GM23248 (cell line): ENCODE measurements around the gene LPO. TPM values are rescaled to one million over a fixed set of nuclear protein-coding genes. Genes with fewer than 3 reads are reported as not detected.
A peak's percentile ranks its signal among the peaks of the same experiment; 100 is the strongest.

Experiments
- DNase-seq: peaks from one replicate; pipeline ENCODE4 v3.0.0-alpha.2; 2015
- H2AFZ ChIP-seq: fragments of 200-600 bp; sonication (generic); 2 replicates; pipeline ENCODE4 v1.6.1; 2016; ENCODE audit warnings: antibody characterized with exemption
- H3F3A ChIP-seq: fragments of 200-600 bp; sonication (generic); 2 replicates; pipeline ENCODE4 v1.6.1; 2016; ENCODE audit warnings: mild to moderate bottlenecking, antibody characterized with exemption, mixed run types; ENCODE audit not compliant: insufficient read depth
- H3K27ac ChIP-seq: fragments of 200-600 bp; sonication (generic); 2 replicates; pipeline ENCODE4 v1.5.1; 2016; ENCODE audit warnings: mild to moderate bottlenecking
- H3K27me3 ChIP-seq: fragments of 200-600 bp; sonication (generic); replicated peaks from 2 replicates; pipeline ENCODE4 v1.6.1; 2016; ENCODE audit warnings: mild to moderate bottlenecking; ENCODE audit not compliant: insufficient read depth
- H3K36me3 ChIP-seq: fragments of 200-600 bp; sonication (generic); 2 replicates; pipeline ENCODE4 v1.6.1; 2016; ENCODE audit warnings: low read depth, mild to moderate bottlenecking
- H3K4me1 ChIP-seq: fragments of 200-600 bp; sonication (generic); 2 replicates; pipeline ENCODE4 v1.6.1; 2016; ENCODE audit warnings: mild to moderate bottlenecking; ENCODE audit not compliant: insufficient read depth
- H3K4me2 ChIP-seq: fragments of 200-600 bp; sonication (generic); one replicate; pipeline ENCODE4 v1.6.1; 2016; ENCODE audit warnings: mild to moderate bottlenecking; ENCODE audit not compliant: unreplicated experiment
- H3K4me3 ChIP-seq: fragments of 200-600 bp; sonication (generic); 2 replicates; pipeline ENCODE4 v1.5.1; 2016; ENCODE audit warnings: mild to moderate bottlenecking
- H3K79me2 ChIP-seq: fragments of 200-600 bp; sonication (generic); 2 replicates; pipeline ENCODE4 v1.6.1; 2016; ENCODE audit warnings: mild to moderate bottlenecking; ENCODE audit not compliant: insufficient read depth
- H3K9ac ChIP-seq: fragments of 200-600 bp; sonication (generic); 2 replicates; pipeline ENCODE4 v1.6.1; 2016; ENCODE audit warnings: mild to moderate bottlenecking
- H3K9me2 ChIP-seq: fragments of 200-600 bp; sonication (generic); 2 replicates; pipeline ENCODE4 v1.6.1; 2016; ENCODE audit warnings: mixed run types, mild to moderate bottlenecking, moderate library complexity; ENCODE audit not compliant: insufficient read depth
- H3K9me3 ChIP-seq: fragments of 200-600 bp; sonication (generic); one replicate; pipeline ENCODE4 v1.6.1; 2017; ENCODE audit warnings: low read depth
- H4K20me1 ChIP-seq: fragments of 200-600 bp; sonication (generic); 2 replicates; pipeline ENCODE4 v1.6.0; 2016; ENCODE audit not compliant: insufficient read depth
- EZH2 ChIP-seq: fragments of 200-600 bp; sonication (generic); IDR thresholded peaks from 2 replicates; pipeline ENCODE4 v1.6.1; 2018; ENCODE audit warnings: antibody characterized with exemption, mild to moderate bottlenecking; ENCODE audit not compliant: insufficient read depth, poor library complexity, severe bottlenecking
- EZH2phosphoT487 ChIP-seq: fragments of 200-600 bp; sonication (generic); IDR thresholded peaks from 2 replicates; pipeline ENCODE4 v1.6.1; 2018; ENCODE audit warnings: antibody characterized with exemption, moderate library complexity, mild to moderate bottlenecking, low read depth; ENCODE audit not compliant: insufficient read depth
- WGBS, 2 experiments: methylation state at CpG; one replicate each; pipeline ENCODE4 v1.1.6; 2015 to 2017; ENCODE audit warnings: low lambda C conversion rate in 2 of 2, low coverage in 1 of 2; ENCODE audit errors: missing lambda C conversion rate in 2 of 2; 5-methylcytosine and 5-hydroxymethylcytosine counted together
- in situ Hi-C: fragments of 300-500 bp; cut with MboI; formaldehyde crosslinking; loops from 2 replicates; pipeline ENCODE4 v1.15.0; 2020
- polyA plus RNA-seq: library from polyadenylated mRNA; unstranded; fragments of >200 nt; fragmentation: Nextera tagmentation; extraction: Ambion mirVana; gene quantifications from 2 replicates; pipeline ENCODE4 v1.2.1, GENCODE V29; 2016
- total RNA-seq: library from RNA; depleted of rRNA; stranded (reverse); fragments of >200 nt; shearing (Covaris generic); gene quantifications from 2 replicates; pipeline ENCODE4 v1.2.3, GENCODE V29; 2014

LPO gene
- total and polyA plus RNA-seq, 2 experiments from 2014 or later = 0.11 TPM; not detected in 1

DNA sequence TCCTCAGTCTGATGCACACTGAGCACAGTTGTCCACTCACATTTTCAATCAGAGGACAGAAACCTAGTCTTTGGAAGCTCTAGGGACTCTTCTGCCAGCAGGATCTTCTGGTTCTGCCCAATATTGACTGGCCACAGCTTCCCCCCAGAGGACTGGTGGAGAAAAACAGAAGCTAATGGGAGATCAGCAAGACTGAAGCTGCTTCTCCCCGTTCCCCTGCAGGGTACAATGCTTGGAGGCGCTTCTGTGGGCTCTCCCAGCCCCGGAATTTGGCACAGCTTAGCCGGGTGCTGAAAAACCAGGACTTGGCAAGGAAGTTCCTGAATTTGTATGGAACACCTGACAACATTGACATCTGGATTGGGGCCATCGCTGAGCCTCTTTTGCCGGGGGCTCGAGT lies 35.5 kb upstream of the LPO start:
- Histone ChIP-seq H2AFZ (no peak overlapping the region), H3K4me1 (no peaks in the 10 kb centered on the region), H3K9ac (no peak overlapping the region), H3K27ac (no peak overlapping the region), H3K9me3 (no peaks in the 10 kb centered on the region), H3K9me2 (no peaks in the 10 kb centered on the region), H3K79me2 (no peaks in the 10 kb centered on the region), H3K27me3 (0 out of 2 replicates have a peak, but pooled peaks cover 4% of the 10 kb centered on the region), H3F3A (no peaks in the 10 kb centered on the region), H3K4me3 (no peak overlapping the region), H3K36me3 (no peaks in the 10 kb centered on the region), H4K20me1 (no peaks in the 10 kb centered on the region), H3K4me2 (no peak overlapping the region)
- DNase-seq = no peak
- in situ Hi-C loops = no loop called here
- WGBS, 2 experiments = 47 to 62% methylated on average over 7 of the region's 7 CpGs
- TF ChIP-seq EZH2phosphoT487 = no peak
- no peak for TF ChIP-seq EZH2

DNA sequence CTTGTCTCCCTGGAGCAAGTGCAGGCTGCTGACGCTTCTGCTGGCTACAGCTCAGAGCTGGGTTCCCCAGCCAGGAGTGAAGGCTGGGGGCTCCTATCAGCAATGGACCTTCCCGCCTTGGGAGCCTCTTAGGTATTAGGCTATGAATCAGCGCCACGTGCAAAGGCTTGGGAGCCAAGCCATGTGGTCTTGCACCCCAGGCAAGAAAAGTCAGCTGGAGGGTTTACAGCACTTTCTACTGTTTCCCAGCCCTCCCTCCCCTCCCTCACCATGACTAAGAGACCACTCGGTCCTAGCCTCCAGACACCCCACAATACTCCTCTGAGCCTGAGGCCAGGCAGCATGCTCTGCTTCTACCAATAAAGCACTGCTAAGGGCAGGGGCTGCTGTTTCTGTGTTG lies 33.6 kb upstream of the LPO start:
- no peak overlapping the region for H3K4me2 ChIP-seq
- in situ Hi-C loops = no loop called here
- H3K36me3 ChIP-seq = no peaks in the 10 kb centered on the region
- DNase-seq = no peak
- no peak overlapping the region for H3K27ac ChIP-seq
- H3K9me2 ChIP-seq = no peaks in the 10 kb centered on the region
- no peak overlapping the region for H3K9ac ChIP-seq
- no peaks in the 10 kb centered on the region for H4K20me1 ChIP-seq
- no peaks in the 10 kb centered on the region for H3K4me1 ChIP-seq
- H3K27me3 ChIP-seq = no peaks in the 10 kb centered on the region
- TF ChIP-seq EZH2phosphoT487 = no peak
- TF ChIP-seq EZH2 = no peak
- WGBS, 2 experiments = 80 to 83% methylated on average over 5 of the region's 5 CpGs
- no peaks in the 10 kb centered on the region for H3K79me2 ChIP-seq
- no peak overlapping the region for H2AFZ ChIP-seq
- no peak overlapping the region for H3K4me3 ChIP-seq
- no peaks in the 10 kb centered on the region for H3F3A ChIP-seq
- H3K9me3 ChIP-seq = no peaks in the 10 kb centered on the region

DNA sequence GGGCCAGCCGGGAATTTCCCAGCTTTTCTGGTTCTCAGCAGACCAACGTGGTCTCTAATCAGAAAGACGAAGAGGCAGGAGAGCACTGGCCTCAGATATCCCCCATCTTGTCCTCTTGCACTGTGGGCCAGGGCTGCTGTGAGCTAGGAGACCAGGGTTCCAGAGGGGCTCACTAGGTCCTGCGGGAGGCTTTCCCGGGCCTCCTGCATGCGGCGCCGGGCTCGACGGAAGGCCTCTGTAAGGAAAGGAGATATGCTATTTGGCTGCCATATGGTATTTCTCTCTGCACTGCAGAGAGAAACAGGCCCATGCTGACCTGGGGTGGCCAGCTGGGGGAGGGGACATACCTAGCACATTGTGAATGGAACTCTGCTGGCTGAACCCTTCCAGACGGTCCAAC lies 32.4 kb upstream of the LPO start:
- H3K4me3 ChIP-seq = no peak overlapping the region
- no peaks in the 10 kb centered on the region for H3K36me3 ChIP-seq
- DNase-seq = no peak
- no peaks in the 10 kb centered on the region for H3K27me3 ChIP-seq
- H2AFZ ChIP-seq = no peak overlapping the region
- H3K79me2 ChIP-seq = no peaks in the 10 kb centered on the region
- no peaks in the 10 kb centered on the region for H3F3A ChIP-seq
- in situ Hi-C loops = no loop called here
- H4K20me1 ChIP-seq = no peaks in the 10 kb centered on the region
- H3K9ac ChIP-seq = no peak overlapping the region
- H3K9me2 ChIP-seq = no peaks in the 10 kb centered on the region
- no peaks in the 10 kb centered on the region for H3K9me3 ChIP-seq
- H3K4me1 ChIP-seq = no peaks in the 10 kb centered on the region
- H3K27ac ChIP-seq = no peak overlapping the region
- no peak overlapping the region for H3K4me2 ChIP-seq
- WGBS, 2 experiments = 90 to 93% methylated on average over 10 to 11 of the region's 11 CpGs
- TF ChIP-seq EZH2 (no peak), EZH2phosphoT487 (no peak)

DNA sequence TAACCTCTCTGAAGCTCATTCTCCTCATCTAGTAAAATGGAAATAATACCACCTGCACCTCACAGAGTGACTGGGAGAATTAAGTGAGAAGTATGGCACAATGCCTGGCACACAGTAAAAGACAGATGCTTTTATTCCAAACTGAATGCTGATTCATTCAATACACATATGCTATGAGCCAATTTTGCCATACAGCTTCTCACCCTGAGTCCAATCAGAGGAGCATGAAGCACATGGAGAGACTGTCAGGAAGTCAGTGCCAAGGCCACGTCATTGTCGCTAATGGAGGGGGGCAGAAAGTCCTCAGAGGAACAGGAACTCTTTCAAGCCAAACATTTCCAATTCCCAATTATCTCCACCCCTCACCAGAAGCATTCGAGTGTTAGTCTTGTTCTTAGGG lies 30.9 kb upstream of the LPO start:
- Histone ChIP-seq H3K9me3 (no peaks in the 10 kb centered on the region), H3K36me3 (no peaks in the 10 kb centered on the region), H3K4me3 (no peak overlapping the region), H3K4me2 (no peak overlapping the region), H3K79me2 (no peaks in the 10 kb centered on the region), H3K27ac (no peak overlapping the region), H3F3A (no peaks in the 10 kb centered on the region), H3K4me1 (no peaks in the 10 kb centered on the region), H3K27me3 (no peaks in the 10 kb centered on the region), H4K20me1 (no peaks in the 10 kb centered on the region), H3K9me2 (no peaks in the 10 kb centered on the region), H2AFZ (no peak overlapping the region), H3K9ac (no peak overlapping the region)
- in situ Hi-C loops = no loop called here
- peak; percentile 33 for DNase-seq
- WGBS, 2 experiments = 48 to 83% methylated on average over 3 of the region's 3 CpGs
- TF ChIP-seq EZH2phosphoT487 (no peak), EZH2 (no peak)

DNA sequence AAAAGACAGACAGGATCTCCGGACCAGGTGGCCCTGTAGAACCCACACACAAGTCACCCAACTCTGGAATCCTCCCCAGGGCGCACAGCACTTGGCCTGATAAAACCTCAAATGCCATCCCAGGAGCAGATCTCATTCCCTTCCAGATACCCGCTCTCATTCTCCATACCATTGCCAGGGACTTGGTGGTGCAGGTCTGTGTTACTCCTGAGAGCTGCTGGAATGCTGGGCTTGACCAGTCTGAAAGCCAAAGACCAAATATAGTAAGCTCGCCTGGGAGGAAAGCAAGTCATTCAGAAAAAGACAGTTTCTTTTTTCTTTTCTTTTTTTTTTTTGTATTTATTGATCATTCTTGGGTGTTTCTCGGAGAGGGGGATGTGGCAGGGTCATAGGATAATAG lies 30.0 kb upstream of the LPO start:
- no peaks in the 10 kb centered on the region for H3F3A ChIP-seq
- in situ Hi-C loops = no loop called here
- no peak overlapping the region for H3K4me3 ChIP-seq
- no peak overlapping the region for H3K9ac ChIP-seq
- DNase-seq = no peak
- H3K9me2 ChIP-seq = no peaks in the 10 kb centered on the region
- no peaks in the 10 kb centered on the region for H3K4me1 ChIP-seq
- H3K9me3 ChIP-seq = no peaks in the 10 kb centered on the region
- H3K36me3 ChIP-seq = no peaks in the 10 kb centered on the region
- H3K4me2 ChIP-seq = no peak overlapping the region
- no peaks in the 10 kb centered on the region for H3K27me3 ChIP-seq
- 94 to 97% methylated on average over 5 of the region's 5 CpGs for WGBS, 2 experiments
- H4K20me1 ChIP-seq = no peaks in the 10 kb centered on the region
- TF ChIP-seq EZH2 (no peak), EZH2phosphoT487 (no peak)
- no peak overlapping the region for H3K27ac ChIP-seq
- H2AFZ ChIP-seq = no peak overlapping the region
- no peaks in the 10 kb centered on the region for H3K79me2 ChIP-seq
